K562 (cell line): ENCODE data around the gene F11R.
"Not testable (repeated sequence)": the region's sequence is repeated elsewhere in the genome, so short reads cannot be mapped to it uniquely, and the experiment has no call there.

Source experiments
- BACH1 ChIP-seq: fragments of 200-800 bp; sonication (Bioruptor generic); IDR thresholded peaks from 2 replicates; pipeline ENCODE4 v1.6.1; 2016; ENCODE audit warnings: missing genetic modification characterization, missing compliant biosample characterization
- EGR1 ChIP-seq: fragments of 450-650 bp; conservative IDR thresholded peaks from 2 replicates; pipeline ENCODE4 v1.6.1; 2017; ENCODE audit warnings: mild to moderate bottlenecking
- ELF1 ChIP-seq: fragments of 200-800 bp; sonication (Bioruptor generic); IDR thresholded peaks from 2 replicates; pipeline ENCODE4 v1.6.1; 2016; ENCODE audit warnings: missing genetic modification characterization, missing compliant biosample characterization
- EZH2 ChIP-seq: IDR thresholded peaks from 2 replicates; pipeline ENCODE4 v1.6.1; 2012; ENCODE audit warnings: low read depth, mild to moderate bottlenecking, inconsistent platforms, low read length, borderline replicate concordance
- RFX5 ChIP-seq: IDR thresholded peaks from 2 replicates; pipeline ENCODE4 v1.6.1; 2011; ENCODE audit warnings: low read depth, mild to moderate bottlenecking, improper control_type of control experiment, low read length
- SMAD3 ChIP-seq: fragments of 450-650 bp; formaldehyde crosslinking; conservative IDR thresholded peaks from 2 replicates; pipeline ENCODE4 v1.4.0; 2020; ENCODE audit warnings: mild to moderate bottlenecking
- STAG1 ChIP-seq: sonication (generic); formaldehyde crosslinking; IDR thresholded peaks from 2 replicates; pipeline ENCODE4 v1.5.0; 2020; ENCODE audit warnings: missing genetic modification reagents, borderline replicate concordance
- TAF9B ChIP-seq: fragments of 450-650 bp; IDR thresholded peaks from 2 replicates; pipeline ENCODE4 v1.6.1; 2018; ENCODE audit warnings: mild to moderate bottlenecking; ENCODE audit not compliant: partially characterized antibody
- THRB ChIP-seq: fragments of 450-650 bp; formaldehyde crosslinking; conservative IDR thresholded peaks from 2 replicates; pipeline ENCODE4 v1.4.0; 2022; ENCODE audit warnings: mild to moderate bottlenecking, missing genetic modification characterization
- YBX1 ChIP-seq: fragments of 450-650 bp; IDR thresholded peaks from 2 replicates; pipeline ENCODE4 v1.7.1; 2016; ENCODE audit warnings: mild to moderate bottlenecking
- ZNF584 ChIP-seq: fragments of 200-800 bp; sonication (Bioruptor generic); IDR thresholded peaks from 2 replicates; pipeline ENCODE4 v1.6.1; 2016; ENCODE audit warnings: low read depth, mild to moderate bottlenecking, missing genetic modification characterization, missing compliant biosample characterization
- ZNF77 ChIP-seq: fragments of 250-450 bp; sonication (Bioruptor Pico); IDR thresholded peaks from 2 replicates; pipeline ENCODE4 v1.5.0; 2020
- ZNF785 ChIP-seq: fragments of 250-450 bp; sonication (Bioruptor Pico); IDR thresholded peaks from 2 replicates; pipeline ENCODE4 v1.4.0; 2020; ENCODE audit warnings: mild to moderate bottlenecking
- TF ChIP-seq, protein P1 (sequence below), 3 experiments: IDR thresholded peaks in 2 of 3; conservative IDR thresholded peaks in 1 of 3; 2 replicates each; pipeline ENCODE4 v1.5.1; 2011 to 2012; ENCODE audit warnings: low read length in 3 of 3, mild to moderate bottlenecking in 3 of 3, control low read depth in 2 of 3, improper control_type of control experiment in 1 of 3, inconsistent platforms in 1 of 3, low read depth in 1 of 3, mixed read lengths in 1 of 3, moderate library complexity in 1 of 3; ENCODE audit not compliant: insufficient read depth in 2 of 3

GRCh38 chr1:161022432-161022831 lies 1.5 kb upstream of the F11R start:
- not testable (repeated sequence) for TF ChIP-seq EGR1; THRB; RFX5; SMAD3 (CRISPR knock-in tag); ZNF584 (CRISPR knock-in tag); BACH1 (tag); EZH2; ZNF785 (CRISPR knock-in tag); ZNF77 (CRISPR knock-in tag); YBX1; TAF9B; ELF1 (tag); STAG1 (CRISPR knock-in tag)
- TF ChIP-seq, protein P1, sequence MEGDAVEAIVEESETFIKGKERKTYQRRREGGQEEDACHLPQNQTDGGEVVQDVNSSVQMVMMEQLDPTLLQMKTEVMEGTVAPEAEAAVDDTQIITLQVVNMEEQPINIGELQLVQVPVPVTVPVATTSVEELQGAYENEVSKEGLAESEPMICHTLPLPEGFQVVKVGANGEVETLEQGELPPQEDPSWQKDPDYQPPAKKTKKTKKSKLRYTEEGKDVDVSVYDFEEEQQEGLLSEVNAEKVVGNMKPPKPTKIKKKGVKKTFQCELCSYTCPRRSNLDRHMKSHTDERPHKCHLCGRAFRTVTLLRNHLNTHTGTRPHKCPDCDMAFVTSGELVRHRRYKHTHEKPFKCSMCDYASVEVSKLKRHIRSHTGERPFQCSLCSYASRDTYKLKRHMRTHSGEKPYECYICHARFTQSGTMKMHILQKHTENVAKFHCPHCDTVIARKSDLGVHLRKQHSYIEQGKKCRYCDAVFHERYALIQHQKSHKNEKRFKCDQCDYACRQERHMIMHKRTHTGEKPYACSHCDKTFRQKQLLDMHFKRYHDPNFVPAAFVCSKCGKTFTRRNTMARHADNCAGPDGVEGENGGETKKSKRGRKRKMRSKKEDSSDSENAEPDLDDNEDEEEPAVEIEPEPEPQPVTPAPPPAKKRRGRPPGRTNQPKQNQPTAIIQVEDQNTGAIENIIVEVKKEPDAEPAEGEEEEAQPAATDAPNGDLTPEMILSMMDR (IDR thresholded peaks at IDR 0.05 in 2 of 3, conservative IDR thresholded peaks at IDR 0.05 in 1 of 3; ENCODE audit: insufficient read depth in 2 of 3, low read depth in 1 of 3, low read length in 3 of 3) = not testable (repeated sequence)
